ENCODE measurements around the gene SYT13.

Gene SYT13

DNA sequence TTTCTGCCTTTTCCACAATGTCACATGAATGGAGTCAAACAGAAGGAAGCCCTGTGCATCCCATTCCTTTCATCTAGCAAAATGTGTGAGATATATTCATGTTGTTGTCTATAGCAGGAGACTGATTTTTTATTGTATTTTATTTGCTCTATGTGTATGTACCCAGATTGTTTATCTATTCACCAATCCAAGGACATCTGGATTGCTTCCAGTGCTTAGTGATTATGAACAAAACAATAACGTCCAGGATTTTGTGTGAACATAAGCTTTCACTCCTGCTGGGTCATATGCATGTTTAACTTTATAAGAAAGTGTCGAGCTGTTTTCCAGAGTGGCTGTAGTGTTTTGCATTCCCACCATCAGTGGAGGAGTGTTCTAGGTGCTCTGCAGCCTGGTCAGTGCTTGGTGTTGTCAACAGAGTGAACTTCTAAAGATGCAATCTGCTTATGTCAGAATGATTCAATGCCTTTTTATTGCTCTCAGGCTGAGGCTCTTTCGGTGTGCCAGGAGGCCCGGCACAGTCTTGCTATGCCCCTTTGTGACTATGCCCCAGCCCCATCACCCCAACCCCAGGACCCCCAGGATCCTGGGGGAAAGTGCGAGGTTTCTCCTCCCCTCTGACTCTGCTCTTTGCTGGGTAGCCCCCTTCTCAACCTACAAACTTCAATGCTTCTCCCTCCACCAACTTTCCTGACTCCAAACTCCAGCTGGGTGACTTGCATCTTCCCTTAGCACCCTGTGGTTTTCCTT is 19.9 kb upstream of the SYT13 start:
- DNase-seq: no peak

DNA sequence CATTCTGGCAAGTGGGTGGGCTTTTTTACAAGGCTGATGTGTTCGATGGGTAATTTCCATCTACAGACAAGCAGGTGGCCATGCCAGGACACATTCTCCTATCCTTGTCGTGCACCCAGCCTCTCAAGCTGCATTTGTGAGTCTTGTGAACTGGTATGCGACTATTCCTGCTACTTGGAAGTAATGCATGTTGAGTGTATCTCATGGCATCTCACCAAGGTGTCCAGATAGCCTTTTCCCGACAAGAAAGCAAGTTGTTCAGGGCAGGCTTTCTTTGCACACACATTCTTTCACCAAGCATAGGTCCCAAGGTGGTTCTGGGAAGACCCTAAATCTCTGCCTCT is 18.8 kb upstream of the SYT13 start:
- DNase-seq: no peak

DNA sequence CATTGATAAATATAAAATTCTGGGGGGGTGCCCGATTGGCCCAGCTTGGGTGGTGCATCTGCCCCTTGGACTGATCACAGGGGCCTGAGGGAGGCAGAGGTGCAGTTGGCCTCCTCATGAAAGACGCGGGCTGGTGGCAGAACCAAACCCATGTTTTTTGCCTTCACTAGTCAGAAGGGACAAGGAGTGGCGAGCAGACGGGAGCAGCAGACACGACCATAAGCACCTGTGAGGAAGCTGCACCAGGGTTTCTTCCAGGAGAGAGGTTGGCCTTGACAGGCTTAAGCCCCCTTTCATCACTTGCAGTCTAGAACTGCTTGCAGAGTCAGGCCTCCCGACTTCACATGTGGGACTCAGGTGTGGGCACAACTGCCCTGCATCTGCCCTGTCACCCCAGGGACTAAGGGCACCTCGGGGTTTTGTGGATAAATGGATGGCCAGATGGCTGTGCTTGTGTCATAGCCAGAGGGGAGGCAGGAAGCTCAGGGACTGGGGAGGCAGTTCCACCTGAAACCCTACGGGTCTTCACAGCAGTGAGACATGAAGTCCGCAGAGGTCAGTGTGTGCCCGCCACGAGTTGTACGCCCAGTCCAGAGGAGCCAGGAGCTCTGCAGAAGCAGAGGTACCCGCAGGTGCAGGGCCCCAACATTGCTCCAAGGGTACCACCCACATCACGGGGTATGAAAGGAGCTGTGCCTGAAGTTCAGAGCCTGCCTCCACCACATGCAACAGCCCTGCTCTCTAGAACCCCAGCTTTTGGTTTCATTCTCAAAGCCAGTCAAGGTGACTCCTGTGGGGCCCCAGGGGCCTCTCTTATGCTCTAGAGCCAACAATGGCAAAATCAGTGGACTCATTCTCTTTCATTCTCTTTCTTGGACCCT is 18.2 kb upstream of the SYT13 start:
- DNase-seq: no peak

DNA sequence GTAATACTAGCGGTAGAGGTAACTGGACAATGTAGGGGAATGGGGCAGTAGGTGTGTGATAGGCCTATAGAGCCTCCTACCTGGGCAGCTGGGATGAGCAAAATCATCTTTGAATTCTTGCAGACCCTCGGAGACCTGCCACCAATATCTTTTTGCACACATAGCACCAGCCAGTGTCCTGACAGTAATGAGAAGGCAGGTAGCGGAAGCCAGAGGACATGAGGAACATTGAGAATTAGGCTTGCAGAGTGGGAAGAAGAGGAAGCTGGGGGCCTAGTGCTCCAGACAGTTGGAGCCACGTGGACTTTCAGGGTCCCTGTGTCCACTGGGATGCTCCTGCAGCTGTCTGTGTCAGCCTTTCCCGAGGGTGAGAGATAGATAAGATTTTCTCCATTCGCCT is 17.2 kb upstream of the SYT13 start:
- no peak for DNase-seq

DNA sequence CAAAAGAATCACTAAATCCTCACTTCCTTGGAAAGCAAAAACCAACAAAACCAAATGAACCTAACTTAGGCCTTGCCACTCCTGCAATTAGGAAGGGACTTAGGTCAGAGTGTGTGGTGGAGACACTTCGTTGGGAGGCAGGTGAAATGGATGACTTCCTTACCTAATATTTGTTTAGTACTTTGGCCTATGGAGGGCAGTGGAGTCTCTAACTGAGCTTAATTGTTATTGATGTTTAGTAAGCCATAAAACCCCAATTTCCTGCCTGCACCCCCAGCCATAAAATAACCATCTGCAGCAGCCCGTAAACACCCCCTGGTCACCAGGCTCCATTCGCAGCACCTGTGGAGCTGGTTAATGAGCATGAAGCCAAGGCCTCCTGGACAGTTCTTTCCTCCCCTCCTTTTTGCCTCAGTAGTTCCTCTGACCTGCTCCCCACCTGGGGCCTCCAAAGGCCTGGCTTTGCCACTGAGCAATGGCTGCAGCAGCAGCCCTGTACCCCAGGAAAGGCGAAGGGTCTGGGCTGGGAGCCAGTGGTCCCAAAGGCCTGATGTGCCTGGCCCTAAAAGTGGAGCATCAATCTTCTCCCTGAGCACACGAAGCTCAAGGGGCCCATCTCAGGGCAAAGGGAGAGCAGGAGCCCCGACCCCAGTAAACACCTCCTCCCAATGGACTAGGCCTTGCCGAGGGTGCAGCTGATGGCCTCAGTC is 15.6 kb upstream of the SYT13 start:
- no peak for DNase-seq

DNA sequence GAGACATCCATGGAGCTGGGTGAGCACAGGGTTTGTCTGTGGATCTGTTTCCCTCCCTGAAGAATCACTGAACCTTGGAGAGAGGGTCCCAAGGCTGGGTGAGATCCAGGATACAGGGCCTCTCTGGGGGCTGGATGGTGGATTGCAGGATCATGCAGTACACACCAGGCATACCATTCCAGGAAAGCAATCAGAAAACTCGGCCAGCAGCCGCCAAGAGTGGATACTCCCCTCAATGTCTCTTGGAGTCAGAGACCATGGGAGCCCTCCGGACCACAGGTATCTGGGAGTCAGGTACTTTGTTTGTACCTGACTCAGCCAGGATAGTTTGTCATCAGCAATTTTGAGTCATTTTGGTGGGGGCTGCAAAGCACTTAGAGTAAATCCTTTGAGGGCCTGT is 14.6 kb upstream of the SYT13 start:
- DNase-seq: no peak

DNA sequence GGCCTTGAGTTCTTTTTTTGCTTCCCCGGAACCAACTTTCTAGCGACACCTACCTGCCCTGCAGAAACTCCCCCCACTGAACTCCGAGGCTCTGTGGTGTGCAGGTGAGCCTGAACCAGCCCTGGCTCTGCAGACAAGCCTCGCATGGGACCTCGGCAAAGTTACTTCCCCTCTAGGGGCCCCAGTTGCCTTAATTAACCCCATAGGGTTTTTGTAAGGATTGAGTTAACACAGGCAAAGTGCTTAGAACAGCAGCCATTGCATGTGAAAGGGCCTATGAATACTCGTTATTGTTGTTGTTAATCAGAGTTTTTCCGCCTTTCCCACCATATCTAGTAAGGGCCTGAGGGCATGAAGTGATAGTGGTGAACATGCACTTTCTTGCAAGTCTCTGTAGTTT is 12.6 kb upstream of the SYT13 start:
- DNase-seq: no peak

DNA sequence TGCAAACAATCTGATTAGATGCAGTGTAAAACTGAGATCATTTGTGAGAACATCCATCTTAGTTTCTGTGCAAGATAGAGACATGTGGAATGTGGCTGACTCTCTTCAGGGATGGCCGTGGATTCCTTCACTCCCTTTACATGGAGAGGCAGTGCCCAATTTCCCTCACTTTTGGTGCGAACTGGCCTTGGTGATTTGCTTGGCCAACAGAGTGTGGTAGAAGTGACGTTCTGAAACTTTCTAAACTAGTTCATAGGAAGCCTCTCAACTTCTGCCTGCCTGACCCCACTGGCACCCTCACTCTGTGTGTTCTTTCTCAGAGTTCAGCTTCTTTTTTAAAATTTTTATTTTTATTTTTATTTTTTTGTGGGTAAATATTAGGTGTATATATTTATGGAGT is 9.9 kb upstream of the SYT13 start:
- DNase-seq: no peak

DNA sequence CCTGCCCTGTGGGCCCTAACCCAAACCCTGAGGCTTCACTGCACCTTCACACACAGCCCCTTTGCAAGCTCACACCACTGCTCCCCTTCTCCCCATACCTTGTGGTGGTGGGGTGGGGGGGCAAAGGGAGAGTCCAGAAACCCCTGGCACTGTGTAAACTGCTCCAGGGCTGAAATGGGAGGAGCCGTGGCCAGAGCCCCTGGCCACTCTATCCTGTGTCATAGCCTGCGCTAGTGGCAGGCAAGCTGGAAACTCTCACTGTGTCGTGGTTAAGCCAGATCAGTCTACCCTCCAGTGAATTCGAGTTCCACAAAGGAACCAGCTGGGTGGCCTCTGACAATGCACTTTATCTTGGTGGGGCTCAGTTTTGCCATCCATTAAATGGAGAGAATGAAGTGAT is 8.4 kb upstream of the SYT13 start:
- DNase-seq: no peak

DNA sequence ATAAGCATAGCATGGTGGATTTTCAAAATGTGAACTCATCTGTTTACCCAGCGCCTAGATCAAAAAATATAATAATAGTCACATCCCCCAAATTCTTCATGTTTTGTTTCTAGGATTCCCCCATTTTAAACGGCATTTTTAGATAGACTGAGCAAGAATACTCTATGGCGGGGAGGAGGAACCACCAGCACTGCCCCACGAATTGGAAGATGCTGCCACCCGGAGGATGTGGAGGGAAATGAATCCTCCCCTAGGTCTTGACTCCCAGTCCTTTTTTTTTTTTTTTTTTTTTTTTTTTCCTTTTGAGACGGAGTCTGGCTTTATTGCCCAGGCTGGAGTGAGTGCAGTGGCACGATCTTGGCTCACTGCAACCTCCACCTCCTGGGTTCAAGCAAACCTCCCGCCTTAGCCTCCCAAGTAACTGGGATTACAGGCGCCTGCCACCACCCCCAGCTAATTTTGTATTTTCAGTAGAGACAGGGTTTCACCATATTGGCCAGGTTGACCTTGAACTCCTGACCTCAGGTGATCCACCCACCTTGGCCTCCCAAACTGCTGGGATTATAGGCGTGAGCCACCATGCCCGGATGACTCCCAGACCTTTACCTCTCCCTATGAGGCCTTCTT is 7.5 kb upstream of the SYT13 start:
- peak; percentile 9 to 58 (median 25) for DNase-seq

DNA sequence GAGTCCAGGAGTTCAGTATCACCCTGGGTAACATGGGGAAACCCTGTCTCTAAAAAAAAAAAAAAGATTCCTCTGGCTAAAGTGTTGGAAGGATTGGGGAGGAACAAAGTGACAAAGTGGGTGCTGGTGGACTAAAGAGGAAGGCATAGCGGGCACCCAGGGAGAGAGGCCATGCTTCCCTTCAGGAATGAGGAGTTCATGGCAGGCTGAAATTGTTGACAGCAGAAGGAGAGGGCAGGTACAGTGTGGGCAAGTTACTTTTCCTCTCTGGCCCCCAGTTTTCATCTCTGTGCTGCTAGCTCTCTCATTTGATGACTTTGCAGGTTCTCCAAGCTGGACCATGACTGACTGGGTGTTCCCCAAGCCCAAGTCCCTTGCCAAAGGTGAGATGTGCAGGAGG is 4.4 kb upstream of the SYT13 start:
- DNase-seq: no peak

DNA sequence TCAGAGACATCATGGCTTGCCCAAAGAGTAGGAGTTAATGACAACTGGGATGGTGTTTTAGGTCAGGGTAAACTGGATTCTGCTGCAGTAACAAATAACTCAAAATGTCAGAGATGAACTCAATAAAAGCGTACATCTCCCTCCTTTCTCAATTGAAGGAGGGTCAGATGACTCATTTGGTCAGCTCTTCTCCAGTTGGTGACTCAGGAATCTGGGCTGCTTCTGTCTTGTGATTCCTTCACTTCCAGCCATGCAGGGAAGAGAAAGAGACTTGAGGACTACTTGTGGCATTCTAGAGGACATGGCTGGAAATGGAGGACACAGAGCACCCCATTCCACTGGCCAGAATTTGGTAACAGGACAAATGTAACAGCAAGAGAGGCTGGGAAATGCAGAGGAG is 3.2 kb upstream of the SYT13 start:
- no peak for DNase-seq

DNA sequence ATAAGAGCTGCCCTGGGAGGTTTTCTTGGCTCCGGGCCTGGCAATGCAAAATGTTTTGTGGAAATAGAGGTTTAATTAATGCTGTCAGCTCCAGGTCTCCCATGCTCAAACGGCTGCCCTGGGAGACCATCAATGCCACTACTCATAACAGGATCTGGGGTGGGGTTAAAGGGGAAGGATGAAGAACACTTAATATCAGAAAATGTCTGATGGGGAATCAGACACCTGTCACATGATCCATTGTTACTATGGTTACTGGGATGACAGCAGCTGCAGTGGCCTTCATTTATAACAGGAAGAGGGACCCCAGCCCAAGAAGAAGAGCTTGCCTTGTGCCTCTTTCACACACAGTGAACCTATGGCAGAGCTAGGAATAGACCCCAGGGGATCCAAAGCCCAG is 2.2 kb upstream of the SYT13 start:
- no peak for DNase-seq

DNA sequence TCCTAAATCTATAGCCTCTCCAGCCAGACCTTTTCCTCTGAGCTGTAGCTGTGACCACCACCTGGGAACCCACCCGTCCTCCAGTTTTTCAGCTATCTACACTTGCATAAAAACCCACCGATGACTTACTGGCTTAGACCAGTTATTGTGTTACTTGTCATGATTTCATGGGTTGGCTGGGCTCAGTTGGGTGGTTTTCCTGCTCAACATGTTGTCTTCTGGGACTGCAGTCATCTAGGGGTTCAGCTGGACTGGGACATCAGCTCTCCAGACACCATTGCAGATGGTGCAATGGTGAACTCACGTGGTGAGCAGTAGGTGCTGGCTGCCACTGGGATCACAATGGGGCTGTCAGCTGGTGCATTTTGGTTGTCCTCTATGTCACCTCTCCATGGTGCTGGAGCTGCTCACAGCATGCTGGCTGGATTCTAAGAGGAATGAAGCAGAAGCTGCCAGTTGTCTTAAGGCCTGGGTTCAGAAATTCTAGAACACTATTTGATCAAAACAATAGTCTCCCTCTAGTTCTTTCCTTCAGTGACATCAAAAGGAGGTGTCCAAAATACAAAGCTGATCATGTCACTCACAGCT is 1.3 kb upstream of the SYT13 start:
- no peak for DNase-seq

DNA sequence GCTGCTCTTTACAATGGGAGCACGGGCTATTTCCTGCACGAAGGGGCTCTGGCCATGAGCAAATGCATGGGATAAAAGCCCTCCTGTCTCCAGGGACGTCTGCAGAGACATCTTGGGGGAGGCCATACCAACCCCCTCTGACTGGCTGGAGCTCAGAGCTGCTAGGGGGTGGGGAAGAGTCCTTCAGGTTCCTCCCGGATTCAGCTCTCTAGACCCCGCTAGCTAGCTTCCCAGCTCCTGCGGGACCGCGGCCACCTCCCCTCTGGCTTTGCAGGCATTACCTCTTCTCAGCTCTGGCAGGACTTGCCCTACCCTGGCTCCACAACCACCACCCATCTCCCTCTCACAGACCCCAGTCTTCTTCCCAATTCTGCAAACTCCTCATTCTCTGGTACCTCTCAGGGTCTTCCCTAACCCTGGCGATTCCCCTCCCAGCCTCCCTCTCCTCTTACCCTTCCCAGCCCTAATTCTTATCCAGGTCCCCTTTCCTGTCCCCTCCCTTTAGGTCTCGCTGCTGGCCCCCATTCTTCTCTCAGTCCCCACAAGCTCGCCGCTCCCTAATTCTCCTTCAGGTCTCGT is 802 bp downstream of the SYT13 start:
- DNase-seq: no peak

DNA sequence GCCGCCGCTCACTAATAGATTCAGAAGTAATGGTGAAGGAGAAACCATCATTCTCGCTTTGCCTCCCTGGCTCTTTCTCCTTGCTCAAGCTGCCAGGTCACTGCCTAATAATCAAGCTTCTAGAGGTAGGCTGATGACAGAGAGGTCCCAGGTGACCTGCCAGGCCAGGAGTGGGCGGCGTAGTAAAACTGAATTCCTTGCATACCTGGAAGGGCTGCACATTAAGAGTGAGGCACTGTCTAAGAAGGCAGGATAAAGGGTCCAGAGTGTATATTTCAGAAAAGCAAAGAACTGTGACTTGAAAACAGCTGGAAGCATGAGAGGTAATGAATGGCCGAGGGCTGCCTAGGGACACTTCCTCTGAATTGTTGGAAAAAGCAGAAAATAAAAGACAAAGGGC is 4.1 kb downstream of the SYT13 start:
- DNase-seq: no peak

DNA sequence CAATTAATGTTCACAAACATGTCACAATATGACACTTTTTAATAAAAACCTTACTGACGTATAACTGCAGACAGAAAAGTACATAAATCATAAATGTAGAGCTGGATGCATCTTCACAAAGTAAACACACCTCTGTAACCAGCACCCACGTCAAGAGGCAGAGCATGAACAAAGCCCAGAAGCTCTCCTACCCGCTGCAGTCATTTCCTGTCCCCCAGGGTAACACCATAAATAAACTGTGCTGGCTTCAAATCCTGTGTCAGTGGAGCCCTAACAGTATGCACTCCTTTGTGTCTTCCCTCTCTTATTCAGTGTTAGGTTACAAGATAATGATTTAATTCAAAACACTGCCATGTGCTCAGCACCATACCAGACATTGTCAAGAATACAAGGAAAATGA is 5.7 kb downstream of the SYT13 start:
- DNase-seq: peak in 2 of 6 experiments; percentile 12 to 16

DNA sequence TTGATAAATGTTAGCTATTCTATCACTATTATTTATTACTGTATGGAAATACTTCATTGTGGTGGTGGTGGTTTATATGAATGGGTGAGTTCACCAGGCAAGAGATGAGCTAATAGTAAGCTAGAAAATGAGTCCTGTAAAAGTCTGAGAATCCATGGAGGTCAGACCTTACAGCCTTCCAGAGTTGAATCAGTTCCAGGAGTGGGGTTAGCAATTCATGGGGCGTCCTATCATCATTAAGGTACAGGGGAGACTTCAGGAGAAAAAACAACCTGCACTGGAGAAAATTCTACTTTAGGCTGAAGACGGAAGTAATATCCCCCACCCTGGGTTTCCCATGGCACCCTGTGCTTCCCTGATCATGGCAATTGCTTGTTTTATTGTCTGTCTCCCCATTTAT is 6.5 kb downstream of the SYT13 start:
- no peak for DNase-seq

DNA sequence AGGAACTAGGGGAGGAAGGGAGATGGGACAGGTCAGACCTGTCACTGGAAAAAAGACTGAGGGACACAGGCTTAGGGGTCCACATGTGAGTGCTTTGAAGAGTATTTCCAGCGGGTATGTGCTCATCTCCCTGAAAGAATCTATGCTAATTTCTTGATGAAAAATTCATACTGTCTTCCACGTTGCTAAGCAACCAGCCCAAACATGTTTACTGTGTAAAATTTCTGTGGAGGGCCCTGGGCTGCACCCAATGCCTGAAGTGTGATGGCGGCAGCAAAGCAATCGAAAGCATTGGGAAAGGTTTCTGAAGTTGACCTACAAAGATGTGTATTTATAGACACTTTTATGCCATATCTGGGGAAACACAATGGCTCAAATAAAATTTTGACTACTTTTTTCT is 7.4 kb downstream of the SYT13 start:
- peak in 1 of 6 experiments; percentile 2 for DNase-seq

DNA sequence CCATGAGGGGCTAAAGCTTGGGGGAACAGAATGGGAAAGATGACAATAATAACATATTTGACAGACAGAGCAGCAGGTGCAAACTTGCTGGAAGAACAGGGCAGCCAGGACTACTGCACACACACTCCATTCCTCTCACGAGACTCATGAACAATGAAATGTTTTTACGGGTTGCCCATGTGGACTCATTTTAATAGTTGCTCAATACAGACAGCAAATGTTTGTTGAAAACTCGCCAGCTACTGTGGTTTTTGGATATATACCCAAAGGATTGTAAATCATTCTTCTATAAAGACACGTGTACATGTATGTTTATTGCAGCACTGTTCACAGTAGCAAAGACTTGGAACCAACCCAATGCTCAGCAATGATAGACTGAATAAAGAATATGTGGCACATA is 10.3 kb downstream of the SYT13 start:
- no peak for DNase-seq

DNA sequence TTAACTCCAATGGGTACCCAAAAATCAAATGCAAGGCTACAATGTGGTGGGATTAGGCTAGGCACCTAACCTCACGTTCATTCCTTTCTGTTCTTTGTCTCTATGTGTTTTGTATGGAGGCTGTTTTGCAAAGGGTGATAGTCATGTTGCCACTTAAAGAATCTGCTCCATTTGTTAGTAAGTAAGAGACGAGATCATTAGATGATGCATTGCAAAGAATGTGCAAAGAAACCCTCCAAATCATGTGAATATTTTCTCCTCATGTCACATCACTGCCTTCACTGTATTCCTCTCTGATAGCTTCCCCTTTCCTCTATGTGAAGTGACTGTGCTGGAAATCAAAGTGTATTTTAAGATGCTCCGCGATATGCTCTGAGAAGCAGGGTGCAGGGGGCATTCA is 11.9 kb downstream of the SYT13 start:
- no peak for DNase-seq

DNA sequence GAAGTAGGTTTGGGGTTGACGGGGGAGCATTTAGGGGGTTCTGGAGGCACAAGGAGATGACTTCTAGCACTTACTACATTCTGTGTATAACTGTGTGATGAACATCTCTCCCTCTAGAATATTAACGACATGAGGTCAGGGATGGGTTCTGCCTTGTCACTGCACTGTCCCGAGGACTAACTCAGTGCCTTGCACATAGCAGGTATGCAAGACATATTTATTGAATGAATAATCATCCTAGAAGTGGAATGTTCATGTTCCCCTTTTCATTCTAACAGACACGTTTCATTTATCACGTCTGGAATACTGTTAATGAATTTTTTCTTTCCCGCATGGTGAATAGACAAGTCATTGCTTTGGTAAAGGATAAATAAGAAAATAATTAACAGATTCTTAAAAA is 12.6 kb downstream of the SYT13 start:
- no peak for DNase-seq

DNA sequence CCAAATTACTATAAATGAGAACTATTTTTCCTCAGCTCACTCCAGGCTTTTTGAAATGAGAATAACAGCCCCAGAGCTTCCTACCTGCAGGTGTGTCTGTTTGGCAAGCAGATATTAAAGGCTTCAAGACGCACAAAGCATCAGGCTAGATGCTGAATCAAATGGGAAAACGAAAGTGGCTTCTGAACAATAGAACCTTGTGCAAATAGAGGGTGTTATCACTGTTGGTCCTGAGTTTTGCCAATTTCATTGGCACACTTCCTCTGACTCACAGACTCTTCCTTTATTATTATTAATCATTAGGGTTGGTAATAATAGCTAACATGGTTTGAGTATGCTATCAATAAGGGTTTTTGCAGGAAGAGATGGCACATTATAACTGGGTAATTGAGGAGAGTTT is 13.4 kb downstream of the SYT13 start:
- DNase-seq: no peak

Data from stimulated activated naive CD4-positive, alpha-beta T cell (primary cell).